Neutrophil (primary cell): ENCODE measurements around the gene TBC1D9.

Experiments
- H3K27ac ChIP-seq: fragments of 200-600 bp; sonication (generic); 2 replicates; pipeline ENCODE4 v1.5.1; 2016; ENCODE audit warnings: mild to moderate bottlenecking, moderate library complexity
- H3K27me3 ChIP-seq: fragments of 200-600 bp; sonication (generic); 2 replicates; pipeline ENCODE4 v1.6.0; 2016; ENCODE audit warnings: mild to moderate bottlenecking
- H3K36me3 ChIP-seq: fragments of 200-600 bp; sonication (generic); 2 replicates; pipeline ENCODE4 v1.5.1; 2017
- H3K4me1 ChIP-seq, 2 experiments: fragments of 200-600 bp in 1 of 2; sonication (generic) in 1 of 2; 1 replicate in 1 of 2; 2 replicates in 1 of 2; pipeline versions ENCODE4 v1.5.1 to v1.6.1; 2013 to 2016; ENCODE audit warnings: low read depth in 1 of 2, low read length in 1 of 2, mild to moderate bottlenecking in 1 of 2, moderate library complexity in 1 of 2; ENCODE audit not compliant: control insufficient read depth in 1 of 2, insufficient read depth in 1 of 2
- H3K4me3 ChIP-seq, 2 experiments: fragments of 200-600 bp in 1 of 2; sonication (generic) in 1 of 2; 1 replicate in 1 of 2; 2 replicates in 1 of 2; pipeline ENCODE4 v1.5.1; 2013 to 2016; ENCODE audit warnings: low read depth in 1 of 2, low read length in 1 of 2, mild to moderate bottlenecking in 1 of 2, moderate library complexity in 1 of 2
- H3K9me3 ChIP-seq: fragments of 200-600 bp; sonication (generic); 2 replicates; pipeline ENCODE4 v1.5.1; 2016
- CTCF ChIP-seq: fragments of 200-600 bp; sonication (generic); IDR thresholded peaks from 2 replicates; pipeline ENCODE4 v1.5.1; 2016; ENCODE audit warnings: antibody characterized with exemption

TBC1D9 gene

GRCh38 chr4:140611854-140612253 lies 144.3 kb downstream of the TBC1D9 start:
- Histone ChIP-seq H3K4me1 (no peaks in the 10 kb centered on the region), H3K27me3 (no peaks in the 10 kb centered on the region), H3K36me3 (no peaks in the 10 kb centered on the region), H3K9me3 (no peaks in the 10 kb centered on the region), H3K27ac (no peak overlapping the region), H3K4me3 (no peak overlapping the region)
- no peak for TF ChIP-seq CTCF

- no peak for TF ChIP-seq CTCF
- Histone ChIP-seq H3K4me1 (no peaks in the 10 kb centered on the region), H3K36me3 (no peaks in the 10 kb centered on the region), H3K9me3 (no peaks in the 10 kb centered on the region), H3K27ac (no peak overlapping the region), H3K27me3 (no peaks in the 10 kb centered on the region), H3K4me3 (no peak overlapping the region)
Observed at GRCh38 chr4:140609548-140610425, 146.4 kb downstream of the TBC1D9 start.

GRCh38 chr4:140607852-140608251 lies 148.3 kb downstream of the TBC1D9 start:
- H3K36me3 ChIP-seq, result no peaks in the 10 kb centered on the region
- H3K27ac ChIP-seq, result no peak overlapping the region
- no peaks in the 10 kb centered on the region for H3K9me3 ChIP-seq
- TF ChIP-seq CTCF, result no peak
- H3K4me1 ChIP-seq, result no peaks in the 10 kb centered on the region
- H3K27me3 ChIP-seq, result no peaks in the 10 kb centered on the region
- no peak overlapping the region for H3K4me3 ChIP-seq

- Histone ChIP-seq H3K27me3 (peaks cover 9% of the 10 kb centered on the region), H3K4me1 (no peaks in the 10 kb centered on the region), H3K36me3 (no peaks in the 10 kb centered on the region), H3K4me3 (no peak overlapping the region), H3K9me3 (no peaks in the 10 kb centered on the region), H3K27ac (no peak overlapping the region)
- TF ChIP-seq CTCF, result no peak
Observed at GRCh38 chr4:140604544-140604943, 151.6 kb downstream of the TBC1D9 start.

GRCh38 chr4:140603286-140603685 lies 152.9 kb downstream of the TBC1D9 start:
- Histone ChIP-seq H3K36me3 (no peaks in the 10 kb centered on the region), H3K4me1 (no peaks in the 10 kb centered on the region), H3K27me3 (peaks cover 9% of the 10 kb centered on the region), H3K9me3 (no peaks in the 10 kb centered on the region), H3K4me3 (no peak overlapping the region), H3K27ac (no peak overlapping the region)
- TF ChIP-seq CTCF, result no peak
